ENCODE data around the gene YARS1. TPM values are rescaled to one million over a fixed set of nuclear protein-coding genes. Genes with fewer than 3 reads are reported as not detected.

Gene YARS1
- total RNA-seq, 1 experiment from 2014 or later: 120 TPM

- H3K4me1 ChIP-seq (ENCODE audit: control insufficient read depth, insufficient read depth, low read length): peaks cover 54% of the 10 kb centered on the region
- BruUV-seq (replicated peaks): TSS peak; percentile 69
- peak overlapping the region; percentile 90 for H3K27ac ChIP-seq (ENCODE audit: low read length)
- DNase-seq (ENCODE audit: low read depth, low spot score) (no peak), ATAC-seq (no peak)
- H3K9me3 ChIP-seq (ENCODE audit: control insufficient read depth, insufficient read depth, low read depth, low read length): no peaks in the 10 kb centered on the region
- in situ Hi-C loops (cut with HindIII; ENCODE audit: low pct_unique_long_range_greater_than_20kb, low sequenced_read_pairs) (no loop called here), intact Hi-C loops (cut with micrococcal nuclease; ENCODE audit: unreplicated experiment) (loop anchor here (5.0 kb wide), 1 partner anchor 43 kb away; no protein-coding TSS in a partner anchor)
- TF ChIP-seq, protein P1, sequence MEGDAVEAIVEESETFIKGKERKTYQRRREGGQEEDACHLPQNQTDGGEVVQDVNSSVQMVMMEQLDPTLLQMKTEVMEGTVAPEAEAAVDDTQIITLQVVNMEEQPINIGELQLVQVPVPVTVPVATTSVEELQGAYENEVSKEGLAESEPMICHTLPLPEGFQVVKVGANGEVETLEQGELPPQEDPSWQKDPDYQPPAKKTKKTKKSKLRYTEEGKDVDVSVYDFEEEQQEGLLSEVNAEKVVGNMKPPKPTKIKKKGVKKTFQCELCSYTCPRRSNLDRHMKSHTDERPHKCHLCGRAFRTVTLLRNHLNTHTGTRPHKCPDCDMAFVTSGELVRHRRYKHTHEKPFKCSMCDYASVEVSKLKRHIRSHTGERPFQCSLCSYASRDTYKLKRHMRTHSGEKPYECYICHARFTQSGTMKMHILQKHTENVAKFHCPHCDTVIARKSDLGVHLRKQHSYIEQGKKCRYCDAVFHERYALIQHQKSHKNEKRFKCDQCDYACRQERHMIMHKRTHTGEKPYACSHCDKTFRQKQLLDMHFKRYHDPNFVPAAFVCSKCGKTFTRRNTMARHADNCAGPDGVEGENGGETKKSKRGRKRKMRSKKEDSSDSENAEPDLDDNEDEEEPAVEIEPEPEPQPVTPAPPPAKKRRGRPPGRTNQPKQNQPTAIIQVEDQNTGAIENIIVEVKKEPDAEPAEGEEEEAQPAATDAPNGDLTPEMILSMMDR (IDR thresholded peaks at IDR 0.05): no peak
- TF ChIP-seq TCF7L2 (IDR thresholded peaks at IDR 0.05; ENCODE audit: low read depth, low read length) (no peak), SIN3A (IDR thresholded peaks at IDR 0.05; ENCODE audit: borderline replicate concordance, insufficient read depth, low read depth, low read length) (no peak), POLR2AphosphoS5 (IDR thresholded peaks at IDR 0.05; ENCODE audit: low read depth, low read length) (no peak)
- TF ChIP-seq, protein P2, sequence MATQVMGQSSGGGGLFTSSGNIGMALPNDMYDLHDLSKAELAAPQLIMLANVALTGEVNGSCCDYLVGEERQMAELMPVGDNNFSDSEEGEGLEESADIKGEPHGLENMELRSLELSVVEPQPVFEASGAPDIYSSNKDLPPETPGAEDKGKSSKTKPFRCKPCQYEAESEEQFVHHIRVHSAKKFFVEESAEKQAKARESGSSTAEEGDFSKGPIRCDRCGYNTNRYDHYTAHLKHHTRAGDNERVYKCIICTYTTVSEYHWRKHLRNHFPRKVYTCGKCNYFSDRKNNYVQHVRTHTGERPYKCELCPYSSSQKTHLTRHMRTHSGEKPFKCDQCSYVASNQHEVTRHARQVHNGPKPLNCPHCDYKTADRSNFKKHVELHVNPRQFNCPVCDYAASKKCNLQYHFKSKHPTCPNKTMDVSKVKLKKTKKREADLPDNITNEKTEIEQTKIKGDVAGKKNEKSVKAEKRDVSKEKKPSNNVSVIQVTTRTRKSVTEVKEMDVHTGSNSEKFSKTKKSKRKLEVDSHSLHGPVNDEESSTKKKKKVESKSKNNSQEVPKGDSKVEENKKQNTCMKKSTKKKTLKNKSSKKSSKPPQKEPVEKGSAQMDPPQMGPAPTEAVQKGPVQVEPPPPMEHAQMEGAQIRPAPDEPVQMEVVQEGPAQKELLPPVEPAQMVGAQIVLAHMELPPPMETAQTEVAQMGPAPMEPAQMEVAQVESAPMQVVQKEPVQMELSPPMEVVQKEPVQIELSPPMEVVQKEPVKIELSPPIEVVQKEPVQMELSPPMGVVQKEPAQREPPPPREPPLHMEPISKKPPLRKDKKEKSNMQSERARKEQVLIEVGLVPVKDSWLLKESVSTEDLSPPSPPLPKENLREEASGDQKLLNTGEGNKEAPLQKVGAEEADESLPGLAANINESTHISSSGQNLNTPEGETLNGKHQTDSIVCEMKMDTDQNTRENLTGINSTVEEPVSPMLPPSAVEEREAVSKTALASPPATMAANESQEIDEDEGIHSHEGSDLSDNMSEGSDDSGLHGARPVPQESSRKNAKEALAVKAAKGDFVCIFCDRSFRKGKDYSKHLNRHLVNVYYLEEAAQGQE (IDR thresholded peaks at IDR 0.05; ENCODE audit: insufficient read depth in 1 of 2, low read depth in 2 of 2, low read length in 1 of 2): no peak
- CTCF ChIA-PET: no interaction called here
- H3K36me3 ChIP-seq (ENCODE audit: control insufficient read depth, insufficient read depth, low read length): no peaks in the 10 kb centered on the region
- H3K4me3 ChIP-seq (ENCODE audit: low read depth in 2 of 2, low read length in 2 of 2): peak overlapping the region; percentile 63 to 98
- no peaks in the 10 kb centered on the region for H3K27me3 ChIP-seq (ENCODE audit: control insufficient read depth, insufficient read depth, low read length)
- POLR2A ChIA-PET: interaction anchor here (0.6 kb wide), 2 partner anchors 58 to 182 kb away, joined by 3 to 6 read pairs; no protein-coding TSS in a partner anchor
Measured at GRCh38 chr1:32755810-32756159, 61.4 kb downstream of the YARS1 start.

GRCh38 chr1:32755098-32755809 lies 61.9 kb downstream of the YARS1 start:
- intact Hi-C loops (cut with micrococcal nuclease; ENCODE audit: unreplicated experiment): loop anchor here (5.0 kb wide), 1 partner anchor 43 kb away; no protein-coding TSS in a partner anchor
- POLR2A ChIA-PET: interaction anchor here (0.6 kb wide), 1 partner anchor 182 kb away, joined by 6 read pairs; no protein-coding TSS in a partner anchor
- DNase-seq (ENCODE audit: low read depth, low spot score): no peak
- no peak for ATAC-seq
- Histone ChIP-seq H3K9me3 (ENCODE audit: control insufficient read depth, insufficient read depth, low read depth, low read length) (no peaks in the 10 kb centered on the region), H3K4me1 (ENCODE audit: control insufficient read depth, insufficient read depth, low read length) (peaks cover 48% of the 10 kb centered on the region), H3K27ac (ENCODE audit: low read length) (peak overlapping the region; percentile 90), H3K4me3 (ENCODE audit: low read depth in 2 of 2, low read length in 2 of 2) (peak overlapping the region; percentile 63 to 98), H3K36me3 (ENCODE audit: control insufficient read depth, insufficient read depth, low read length) (no peaks in the 10 kb centered on the region), H3K27me3 (ENCODE audit: control insufficient read depth, insufficient read depth, low read length) (no peaks in the 10 kb centered on the region)
- in situ Hi-C loops (cut with HindIII; ENCODE audit: low pct_unique_long_range_greater_than_20kb, low sequenced_read_pairs): no loop called here
- CTCF ChIA-PET: no interaction called here
- BruUV-seq (replicated peaks): no TSS peak
- no peak for TF ChIP-seq SIN3A (IDR thresholded peaks at IDR 0.05; ENCODE audit: borderline replicate concordance, insufficient read depth, low read depth, low read length)
- TF ChIP-seq, protein P1 (IDR thresholded peaks at IDR 0.05): no peak
